BLaER1 treated with 17β-estradiol and CSF1 and Interleukin-3, amounts not matched to agents 10 nM and 100 nM (cell line): ENCODE measurements around the gene COLEC12.

ENCODE experiments used
- H3K27ac ChIP-seq, 11 experiments: shearing (Covaris generic); formaldehyde crosslinking; 2 replicates each; pipeline ENCODE4 v1.8.1; 2022
- H3K27me3 ChIP-seq, 11 experiments: shearing (Covaris generic); formaldehyde crosslinking; 2 replicates each; pipeline ENCODE4 v1.8.1; 2022
- H3K36me3 ChIP-seq, 11 experiments: shearing (Covaris generic); formaldehyde crosslinking; 2 replicates each; pipeline ENCODE4 v1.8.1; 2022
- H3K4me1 ChIP-seq, 10 experiments: shearing (Covaris generic); formaldehyde crosslinking; 2 replicates each; pipeline ENCODE4 v1.8.1; 2022
- H3K4me2 ChIP-seq, 11 experiments: shearing (Covaris generic); formaldehyde crosslinking; 2 replicates each; pipeline ENCODE4 v1.8.1; 2022
- H3K4me3 ChIP-seq, 10 experiments: shearing (Covaris generic); formaldehyde crosslinking; 2 replicates each; pipeline ENCODE4 v1.8.1; 2022
- H3K9ac ChIP-seq, 11 experiments: shearing (Covaris generic); formaldehyde crosslinking; 2 replicates each; pipeline ENCODE4 v1.8.1; 2022
- H3K9me3 ChIP-seq, 11 experiments: shearing (Covaris generic); formaldehyde crosslinking; replicated peaks in 1 of 11; 2 replicates each; pipeline ENCODE4 v1.8.1; 2022
- H4K20me1 ChIP-seq, 11 experiments: shearing (Covaris generic); formaldehyde crosslinking; 2 replicates each; pipeline ENCODE4 v1.8.1; 2022
- Cebpa-rat ChIP-seq, 11 experiments: shearing (Covaris generic); IDR thresholded peaks; 2 replicates each; pipeline ENCODE4 v1.8.1; 2022

COLEC12 gene

DNA sequence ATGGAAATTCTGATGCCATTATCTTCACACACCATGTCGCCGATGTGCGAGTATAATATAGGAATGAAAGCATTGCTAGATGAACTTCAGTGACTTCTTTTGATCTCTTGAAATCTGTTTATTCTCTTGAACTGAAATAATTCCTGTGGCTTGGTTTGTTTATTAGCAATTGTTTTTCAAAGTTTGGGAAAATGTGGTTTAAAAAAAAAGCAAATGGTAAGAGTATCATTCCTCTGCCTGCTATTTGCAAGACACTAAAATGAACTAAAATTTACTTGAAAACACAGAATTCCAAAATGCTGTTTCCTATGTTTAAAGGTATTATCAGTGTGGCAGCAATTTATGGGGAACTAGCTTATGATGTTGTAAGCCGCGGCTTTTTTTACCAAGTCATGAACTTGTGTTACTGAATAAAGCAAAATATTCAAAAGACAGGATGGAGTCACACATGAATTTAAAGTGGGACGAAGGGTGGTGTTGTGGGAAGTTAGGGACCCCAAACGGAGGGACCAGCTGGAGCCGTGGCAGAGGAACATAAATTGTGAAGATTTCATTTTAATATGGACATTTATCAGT lies 96.4 kb downstream of the COLEC12 start:
- Histone ChIP-seq H3K9ac (no peak overlapping the region), H3K27me3 (no peaks in the 10 kb centered on the region), H3K9me3 (peaks cover 51 to 88% (median 57%) of the 10 kb centered on the region in 11 experiments), H3K27ac (no peak overlapping the region), H3K4me3 (no peak overlapping the region), H3K36me3 (peaks cover 0 to 76% (median 9%) of the 10 kb centered on the region in 11 experiments; a peak in 9 of 22 replicates), H3K4me1 (peaks cover 0 to 56% (median 13%) of the 10 kb centered on the region in 10 experiments; a peak in 14 of 20 replicates), H3K4me2 (no peak overlapping the region), H4K20me1 (no peaks in the 10 kb centered on the region)
- TF ChIP-seq Cebpa-rat (IDR thresholded peaks at IDR 0.05) = no peak

GRCh38 chr18:402129-402528 lies 98.4 kb downstream of the COLEC12 start:
- Histone ChIP-seq H3K4me3 (0 out of 20 replicates have a peak overlapping the region, but pooled peaks of 1 of the 10 experiments have one; percentile 15), H3K27ac (no peak overlapping the region), H3K4me2 (peak overlapping the region in 3 of 11 experiments; percentile 6 to 18 (median 13); a peak in 2 of 22 replicates), H3K36me3 (peaks cover 0 to 69% (median 9%) of the 10 kb centered on the region in 11 experiments; a peak in 9 of 22 replicates), H3K4me1 (peaks cover 0 to 67% (median 6%) of the 10 kb centered on the region in 10 experiments; a peak in 13 of 20 replicates), H3K27me3 (no peaks in the 10 kb centered on the region), H3K9ac (no peak overlapping the region), H4K20me1 (no peaks in the 10 kb centered on the region), H3K9me3 (peaks cover 51 to 73% (median 55%) of the 10 kb centered on the region in 11 experiments)
- no peak for TF ChIP-seq Cebpa-rat (IDR thresholded peaks at IDR 0.05)

DNA sequence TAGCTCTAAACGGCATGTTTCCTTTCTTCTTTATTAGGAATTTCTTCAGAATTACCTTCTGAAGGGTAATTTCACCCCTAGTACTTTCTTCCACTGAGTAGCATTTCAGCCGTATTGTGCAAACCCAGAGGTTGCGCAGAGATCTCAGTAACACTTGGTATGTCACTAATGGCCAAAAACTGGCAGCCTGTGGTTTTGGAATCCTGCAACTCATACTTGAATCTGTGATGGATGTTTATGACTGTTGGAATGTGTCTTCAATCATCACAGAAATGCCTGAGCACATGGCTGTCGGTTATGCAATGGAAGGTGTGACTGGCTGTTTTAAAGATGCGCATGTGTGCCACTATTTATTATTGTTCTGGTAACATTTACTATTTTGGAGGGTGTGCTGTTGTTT lies 100.0 kb downstream of the COLEC12 start:
- Histone ChIP-seq H3K36me3 (peaks cover 0 to 58% (median 7%) of the 10 kb centered on the region in 11 experiments; a peak in 8 of 22 replicates), H3K27me3 (no peaks in the 10 kb centered on the region), H4K20me1 (no peaks in the 10 kb centered on the region), H3K4me3 (no peak overlapping the region), H3K4me2 (no peak overlapping the region), H3K9ac (no peak overlapping the region), H3K27ac (no peak overlapping the region), H3K4me1 (peaks cover 0 to 70% (median 0%) of the 10 kb centered on the region in 10 experiments; a peak in 7 of 20 replicates), H3K9me3 (peaks cover 39 to 56% (median 42%) of the 10 kb centered on the region in 11 experiments)
- no peak for TF ChIP-seq Cebpa-rat (IDR thresholded peaks at IDR 0.05)

- Histone ChIP-seq H3K27me3 (no peaks in the 10 kb centered on the region), H3K9me3 (peaks cover 31 to 56% (median 34%) of the 10 kb centered on the region in 11 experiments), H3K27ac (no peak overlapping the region), H3K4me3 (no peak overlapping the region), H3K4me1 (peaks cover 0 to 70% (median 0%) of the 10 kb centered on the region in 10 experiments; a peak in 7 of 20 replicates), H3K4me2 (peak overlapping the region in 1 of 11 experiments; percentile 51; a peak in 2 of 22 replicates), H4K20me1 (no peaks in the 10 kb centered on the region), H3K36me3 (peaks cover 0 to 56% (median 0%) of the 10 kb centered on the region in 11 experiments; a peak in 8 of 22 replicates), H3K9ac (no peak overlapping the region)
- no peak for TF ChIP-seq Cebpa-rat (IDR thresholded peaks at IDR 0.05)
Measured at GRCh38 chr18:399631-400135, 100.8 kb downstream of the COLEC12 start.

- Histone ChIP-seq H3K36me3 (peaks cover 0 to 51% (median 0%) of the 10 kb centered on the region in 11 experiments; a peak in 7 of 22 replicates), H3K4me1 (peaks cover 0 to 76% (median 1%) of the 10 kb centered on the region in 10 experiments; a peak in 7 of 20 replicates), H3K27me3 (no peaks in the 10 kb centered on the region), H4K20me1 (no peaks in the 10 kb centered on the region), H3K4me2 (peak overlapping the region in 2 of 11 experiments; percentile 51; a peak in 4 of 22 replicates), H3K4me3 (no peak overlapping the region), H3K9ac (no peak overlapping the region), H3K9me3 (peaks cover 25 to 52% (median 29%) of the 10 kb centered on the region in 11 experiments; a peak in 21 of 22 replicates), H3K27ac (no peak overlapping the region)
- TF ChIP-seq Cebpa-rat (IDR thresholded peaks at IDR 0.05) = no peak
Measured at GRCh38 chr18:398935-399630, 101.4 kb downstream of the COLEC12 start.

DNA sequence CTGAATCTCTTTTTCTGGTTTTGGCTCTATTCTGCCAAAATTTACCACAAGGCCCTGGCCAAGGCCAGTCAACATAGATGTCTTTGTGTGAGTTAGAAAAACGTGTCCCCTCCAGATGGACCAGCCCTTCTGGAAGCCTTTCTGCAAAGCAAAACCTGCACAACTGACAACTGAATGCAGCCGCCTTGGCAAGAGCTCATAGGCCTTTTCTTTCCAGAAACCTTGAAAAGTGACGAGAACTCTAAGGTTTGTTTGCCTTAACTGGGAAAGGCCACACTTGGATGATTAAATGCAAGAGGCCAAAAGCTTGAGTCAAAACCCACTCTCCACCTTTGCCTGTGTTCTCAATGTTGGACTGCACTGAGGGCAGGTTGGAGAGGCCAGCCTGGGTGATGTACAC lies 103.9 kb downstream of the COLEC12 start:
- peaks cover 0 to 26% (median 0%) of the 10 kb centered on the region in 11 experiments; a peak in 6 of 22 replicates for H3K36me3 ChIP-seq
- H3K9me3 ChIP-seq = peaks cover 1 to 27% (median 3%) of the 10 kb centered on the region in 11 experiments; a peak in 13 of 22 replicates
- no peak overlapping the region for H3K4me3 ChIP-seq
- no peaks in the 10 kb centered on the region for H4K20me1 ChIP-seq
- H3K4me1 ChIP-seq = peaks cover 0 to 92% (median under 1%) of the 10 kb centered on the region in 10 experiments; a peak in 9 of 20 replicates
- no peak overlapping the region for H3K27ac ChIP-seq
- peak overlapping the region in 1 of 11 experiments; percentile 64; a peak in 1 of 22 replicates for H3K4me2 ChIP-seq
- H3K27me3 ChIP-seq = no peaks in the 10 kb centered on the region
- no peak for TF ChIP-seq Cebpa-rat (IDR thresholded peaks at IDR 0.05)
- H3K9ac ChIP-seq = no peak overlapping the region

DNA sequence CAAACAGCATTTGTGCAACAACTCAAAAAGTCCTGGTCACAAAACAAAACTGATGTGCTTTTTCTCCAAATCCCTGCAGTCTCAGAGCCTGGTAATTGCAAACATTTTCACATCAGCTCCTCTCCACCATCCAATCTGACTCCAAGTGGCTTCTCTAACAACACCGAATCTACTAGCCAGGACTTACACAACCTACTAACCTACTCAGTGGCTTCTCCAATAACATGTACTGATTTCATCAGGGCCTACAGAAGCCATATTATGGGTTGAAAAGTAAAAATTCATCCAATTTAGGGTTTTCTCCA lies 104.3 kb downstream of the COLEC12 start:
- Histone ChIP-seq H4K20me1 (no peaks in the 10 kb centered on the region), H3K27ac (peak overlapping the region in 1 of 11 experiments; percentile 54; a peak in 1 of 22 replicates), H3K4me2 (peak overlapping the region in 3 of 11 experiments; percentile 17 to 75 (median 64); a peak in 4 of 22 replicates), H3K4me3 (no peak overlapping the region), H3K36me3 (peaks cover 0 to 22% (median 0%) of the 10 kb centered on the region in 11 experiments; a peak in 5 of 22 replicates), H3K27me3 (no peaks in the 10 kb centered on the region), H3K9ac (no peak overlapping the region), H3K9me3 (peaks cover 0 to 23% (median 0%) of the 10 kb centered on the region in 11 experiments; a peak in 7 of 22 replicates), H3K4me1 (peaks cover 2 to 94% (median 4%) of the 10 kb centered on the region in 10 experiments)
- TF ChIP-seq Cebpa-rat (IDR thresholded peaks at IDR 0.05) = no peak

DNA sequence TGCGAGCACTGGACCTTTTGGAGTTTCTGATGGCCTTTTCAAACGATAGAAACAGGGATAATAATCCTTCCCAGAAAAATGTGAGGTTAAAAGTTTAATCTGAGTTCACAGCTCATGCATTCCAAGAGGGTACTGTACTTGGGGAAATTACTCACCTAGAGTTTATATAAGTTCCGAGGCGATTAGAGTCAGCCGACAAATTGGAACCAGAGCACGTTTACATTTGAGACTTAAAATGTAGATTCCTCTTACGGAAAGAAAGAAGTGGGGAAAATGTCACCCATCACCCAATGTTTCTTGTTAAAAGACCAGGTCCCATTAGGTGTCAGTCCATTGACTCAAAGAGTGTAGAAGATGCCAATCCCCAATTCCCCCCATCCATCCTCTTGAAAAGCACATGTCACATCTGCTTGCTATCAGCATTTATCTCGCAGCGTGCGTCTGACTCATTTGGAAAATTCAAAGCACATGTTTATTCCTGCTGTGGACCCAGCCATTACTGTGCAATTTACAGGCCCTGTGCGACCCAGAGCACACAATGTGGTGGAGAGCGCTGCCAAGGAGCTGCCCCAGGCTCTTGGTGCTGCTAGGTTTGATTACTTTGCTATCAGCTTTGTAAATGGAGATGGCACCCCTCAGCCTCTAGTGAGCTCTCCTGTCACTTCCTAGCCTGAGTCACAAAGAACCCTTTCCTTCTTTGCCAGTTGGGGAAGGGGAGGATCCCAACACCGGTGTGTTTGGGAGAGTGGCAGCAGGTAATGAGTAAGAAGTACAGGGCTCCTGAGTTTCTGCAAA lies 104.8 kb downstream of the COLEC12 start:
- Histone ChIP-seq H3K9ac (no peak overlapping the region), H3K4me3 (no peak overlapping the region), H3K4me2 (peak overlapping the region in 3 of 11 experiments; percentile 17 to 75 (median 64); a peak in 5 of 22 replicates), H4K20me1 (no peaks in the 10 kb centered on the region), H3K4me1 (peaks cover 7 to 99% (median 9%) of the 10 kb centered on the region in 10 experiments), H3K36me3 (peaks cover 0 to 18% (median 0%) of the 10 kb centered on the region in 11 experiments; a peak in 3 of 22 replicates), H3K27ac (peak overlapping the region in 1 of 11 experiments; percentile 54; a peak in 2 of 22 replicates), H3K9me3 (peaks cover 0 to 18% (median 0%) of the 10 kb centered on the region in 11 experiments; a peak in 1 of 22 replicates), H3K27me3 (no peaks in the 10 kb centered on the region)
- no peak for TF ChIP-seq Cebpa-rat (IDR thresholded peaks at IDR 0.05)
